Kidney epithelial cell (primary cell): ENCODE measurements around the gene VWCE. TPM values are rescaled to one million over a fixed set of nuclear protein-coding genes. Genes with fewer than 3 reads are reported as not detected.

Source experiments
- DNase-seq: peaks from one replicate; pipeline ENCODE4 v3.0.0-alpha.2; 2010; ENCODE audit warnings: low read depth
- H3K27me3 ChIP-seq: 2 replicates; pipeline ENCODE4 v1.6.0; 2011; ENCODE audit warnings: low read length; ENCODE audit not compliant: control insufficient read depth, insufficient read depth
- H3K36me3 ChIP-seq: 2 replicates; pipeline ENCODE4 v1.5.1; 2011; ENCODE audit warnings: low read length; ENCODE audit not compliant: control insufficient read depth, insufficient read depth
- H3K4me3 ChIP-seq: 2 replicates; pipeline ENCODE4 v1.5.1; 2011; ENCODE audit warnings: low read depth, mild to moderate bottlenecking, control low read depth, low read length
- CTCF ChIP-seq: IDR thresholded peaks from 2 replicates; pipeline ENCODE4 v1.5.1; 2011; ENCODE audit warnings: mild to moderate bottlenecking, moderate library complexity, low read length, control low read depth, inconsistent platforms; ENCODE audit not compliant: insufficient read depth, poor library complexity, severe bottlenecking
- total RNA-seq: library from RNA; depleted of rRNA; stranded (reverse); fragments of >200 nt; gene quantifications from 2 replicates; pipeline ENCODE4 v1.2.3, GENCODE V29; 2015

VWCE gene
- total RNA-seq, 1 donor from 2014 or later, result 8.3 TPM

DNA sequence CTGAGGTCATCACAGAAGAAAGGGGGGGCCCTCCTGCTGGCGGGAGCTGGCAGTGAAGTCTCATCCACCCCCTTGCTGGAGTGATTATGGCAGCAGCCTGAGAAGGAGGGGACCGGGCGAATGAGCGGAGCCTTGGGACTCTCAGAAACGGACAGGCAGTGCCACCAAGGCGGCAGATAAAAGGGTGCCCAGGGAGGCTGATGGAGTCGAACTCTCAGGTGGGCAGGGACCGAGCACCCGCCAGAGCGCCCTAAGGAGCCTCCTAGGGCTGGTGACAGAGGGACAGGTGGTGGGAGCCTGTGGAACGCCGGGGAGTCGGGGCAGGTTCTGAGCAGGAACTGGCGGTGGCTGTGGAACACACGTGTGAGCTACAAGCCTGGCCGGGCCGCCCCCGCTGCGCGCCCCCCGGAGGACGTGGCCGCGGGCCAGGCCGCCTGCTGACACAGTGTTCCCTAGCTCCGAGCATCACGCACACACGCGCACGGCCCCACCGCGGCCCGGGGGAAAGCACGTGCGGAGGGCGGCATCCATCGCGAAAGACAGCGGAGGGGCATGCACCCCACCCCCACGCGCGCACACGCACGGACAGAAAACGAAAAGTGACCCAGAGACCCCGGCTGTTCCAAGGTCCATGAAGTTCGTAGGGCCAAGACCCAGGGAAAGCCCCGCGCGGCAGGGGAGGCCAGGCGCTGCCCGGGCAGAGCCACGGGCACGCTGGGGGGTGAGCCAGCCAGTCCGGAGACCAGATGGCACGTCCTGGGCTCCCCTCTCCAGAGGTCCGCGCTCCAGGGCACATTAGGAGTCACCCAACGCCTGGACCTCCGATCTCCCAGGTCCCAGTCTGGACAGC lies 1.0 kb downstream of the VWCE start:
- H3K4me3 ChIP-seq, result peak overlapping the region; percentile 36
- TF ChIP-seq CTCF, result no peak
- H3K27me3 ChIP-seq, result peaks cover 14% of the 10 kb centered on the region
- no peak for DNase-seq
- H3K36me3 ChIP-seq, result no peaks in the 10 kb centered on the region

DNA sequence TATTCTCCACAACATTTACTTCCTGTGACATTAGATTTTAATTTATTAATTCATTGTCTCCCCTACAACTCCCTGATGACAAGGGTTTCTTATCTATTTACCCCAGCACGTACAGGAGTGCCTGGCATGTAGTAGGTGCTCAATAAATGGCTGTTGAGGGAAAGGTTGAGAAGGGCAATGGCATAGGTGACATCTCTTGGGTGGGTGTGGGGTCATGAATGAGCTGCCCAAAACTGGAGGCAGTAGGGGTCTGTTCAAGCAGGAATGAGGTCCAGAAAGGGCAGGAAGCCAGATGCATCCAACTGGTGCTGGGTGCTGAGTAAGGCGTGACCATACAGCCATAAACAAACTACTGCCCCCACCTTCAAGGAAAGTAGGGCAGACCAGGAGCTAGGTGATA lies 2.8 kb downstream of the VWCE start:
- DNase-seq, result no peak
- Histone ChIP-seq H3K27me3 (peaks cover 14% of the 10 kb centered on the region), H3K4me3 (no peak overlapping the region), H3K36me3 (no peaks in the 10 kb centered on the region)
- no peak for TF ChIP-seq CTCF

- peaks cover 14% of the 10 kb centered on the region for H3K27me3 ChIP-seq
- no peak for DNase-seq
- peak; percentile 13 for TF ChIP-seq CTCF
- no peaks in the 10 kb centered on the region for H3K36me3 ChIP-seq
- H3K4me3 ChIP-seq, result no peak overlapping the region
These were observed 4.0 kb downstream of the VWCE start for GRCh38 chr11:61290905-61291690.

DNA sequence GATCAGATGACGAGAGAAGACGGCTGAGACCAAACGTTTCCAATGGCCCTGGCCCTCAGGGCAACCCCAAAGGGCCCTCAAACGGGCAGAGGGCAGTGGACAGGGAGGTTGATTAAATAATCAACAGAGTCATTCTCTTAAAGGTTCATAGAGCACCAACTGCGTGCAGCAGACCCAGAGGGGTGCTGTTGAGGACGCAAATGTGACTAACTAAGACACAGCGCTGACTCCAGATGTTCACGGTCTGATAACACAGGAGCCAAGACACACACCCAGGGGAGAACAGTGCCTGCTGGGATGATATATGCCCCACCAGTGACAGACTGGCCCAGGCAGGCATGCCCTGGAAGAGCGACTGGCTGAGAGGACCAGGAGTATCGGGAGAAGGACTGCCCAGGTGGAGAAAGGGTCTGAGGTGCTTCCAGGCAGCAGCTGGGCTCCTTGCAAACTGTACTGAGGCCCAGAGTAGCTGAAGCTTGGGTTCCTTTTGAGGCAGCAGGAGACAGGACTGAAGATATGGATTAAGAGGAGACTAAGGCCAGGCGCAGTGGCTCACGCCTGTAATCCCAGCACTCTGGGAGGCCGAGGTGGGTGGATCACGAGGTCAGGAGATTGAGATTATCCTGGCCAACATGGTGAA lies 7.7 kb downstream of the VWCE start:
- no peak overlapping the region for H3K4me3 ChIP-seq
- TF ChIP-seq CTCF, result no peak
- peaks cover under 1% of the 10 kb centered on the region for H3K27me3 ChIP-seq
- no peaks in the 10 kb centered on the region for H3K36me3 ChIP-seq
- no peak for DNase-seq

DNA sequence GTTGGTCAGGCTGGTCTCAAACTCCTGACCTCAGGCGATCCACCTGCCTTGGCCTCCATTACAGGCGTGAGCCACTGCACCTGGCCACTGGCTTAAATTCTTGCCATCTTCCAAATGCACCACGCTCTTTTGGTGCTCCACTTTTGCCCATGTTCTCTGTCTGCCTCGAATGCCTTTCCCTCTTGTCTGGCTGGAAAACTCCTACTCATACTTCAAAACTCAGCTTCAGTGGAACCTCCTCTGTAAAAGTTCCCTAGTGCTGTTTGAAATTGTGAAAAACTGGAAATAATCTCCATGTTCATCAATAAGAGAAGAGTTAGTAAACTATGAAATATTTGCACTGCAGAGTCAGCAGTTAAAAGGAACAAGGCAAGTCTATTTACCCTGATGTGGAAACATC lies 11.5 kb downstream of the VWCE start:
- Histone ChIP-seq H3K36me3 (no peaks in the 10 kb centered on the region), H3K27me3 (no peaks in the 10 kb centered on the region), H3K4me3 (no peak overlapping the region)
- no peak for DNase-seq
- no peak for TF ChIP-seq CTCF
